Measurements from ENCODE around the gene ZNF326.

DNA sequence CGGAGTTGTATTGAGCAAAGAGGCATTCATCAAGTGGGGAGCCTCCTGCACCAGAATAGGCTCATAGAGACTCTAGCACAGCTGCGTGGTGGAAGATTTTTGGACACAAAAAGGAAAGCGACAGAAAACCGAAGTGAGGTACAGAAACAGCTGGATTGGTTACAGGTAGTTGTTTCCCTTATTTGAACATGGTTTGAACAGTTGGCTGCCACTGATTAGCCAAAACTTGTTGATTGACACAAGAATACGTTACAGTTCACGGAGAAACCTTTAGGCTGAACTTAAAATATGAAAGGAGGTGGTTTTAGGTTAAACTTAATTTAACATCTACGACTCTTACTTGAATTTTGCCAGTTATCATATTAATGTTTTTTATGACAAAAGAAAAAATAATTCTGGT is 89.1 kb downstream of the ZNF326 start:
- TF ChIP-seq SMC3 (IDR thresholded peaks at IDR 0.05; ENCODE audit: low read depth, low read length), result no peak
- TF ChIP-seq, protein P1, sequence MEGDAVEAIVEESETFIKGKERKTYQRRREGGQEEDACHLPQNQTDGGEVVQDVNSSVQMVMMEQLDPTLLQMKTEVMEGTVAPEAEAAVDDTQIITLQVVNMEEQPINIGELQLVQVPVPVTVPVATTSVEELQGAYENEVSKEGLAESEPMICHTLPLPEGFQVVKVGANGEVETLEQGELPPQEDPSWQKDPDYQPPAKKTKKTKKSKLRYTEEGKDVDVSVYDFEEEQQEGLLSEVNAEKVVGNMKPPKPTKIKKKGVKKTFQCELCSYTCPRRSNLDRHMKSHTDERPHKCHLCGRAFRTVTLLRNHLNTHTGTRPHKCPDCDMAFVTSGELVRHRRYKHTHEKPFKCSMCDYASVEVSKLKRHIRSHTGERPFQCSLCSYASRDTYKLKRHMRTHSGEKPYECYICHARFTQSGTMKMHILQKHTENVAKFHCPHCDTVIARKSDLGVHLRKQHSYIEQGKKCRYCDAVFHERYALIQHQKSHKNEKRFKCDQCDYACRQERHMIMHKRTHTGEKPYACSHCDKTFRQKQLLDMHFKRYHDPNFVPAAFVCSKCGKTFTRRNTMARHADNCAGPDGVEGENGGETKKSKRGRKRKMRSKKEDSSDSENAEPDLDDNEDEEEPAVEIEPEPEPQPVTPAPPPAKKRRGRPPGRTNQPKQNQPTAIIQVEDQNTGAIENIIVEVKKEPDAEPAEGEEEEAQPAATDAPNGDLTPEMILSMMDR (conservative IDR thresholded peaks at IDR 0.05; ENCODE audit: low read depth, low read length), result no peak
- TF ChIP-seq POLR2A (IDR thresholded peaks at IDR 0.05; ENCODE audit: low read depth, low read length), result no peak
- no peak for TF ChIP-seq RFX5 (IDR thresholded peaks at IDR 0.05; ENCODE audit: low read depth, low read length)
- TF ChIP-seq BHLHE40 (IDR thresholded peaks at IDR 0.05; ENCODE audit: low read depth, low read length), result no peak
- TF ChIP-seq FOS (IDR thresholded peaks at IDR 0.05; ENCODE audit: low read depth, low read length), result no peak
- no peak for TF ChIP-seq CEBPB (IDR thresholded peaks at IDR 0.05; ENCODE audit: low read depth, low read length)
- TF ChIP-seq, protein P2, sequence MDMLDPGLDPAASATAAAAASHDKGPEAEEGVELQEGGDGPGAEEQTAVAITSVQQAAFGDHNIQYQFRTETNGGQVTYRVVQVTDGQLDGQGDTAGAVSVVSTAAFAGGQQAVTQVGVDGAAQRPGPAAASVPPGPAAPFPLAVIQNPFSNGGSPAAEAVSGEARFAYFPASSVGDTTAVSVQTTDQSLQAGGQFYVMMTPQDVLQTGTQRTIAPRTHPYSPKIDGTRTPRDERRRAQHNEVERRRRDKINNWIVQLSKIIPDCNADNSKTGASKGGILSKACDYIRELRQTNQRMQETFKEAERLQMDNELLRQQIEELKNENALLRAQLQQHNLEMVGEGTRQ (IDR thresholded peaks at IDR 0.05; ENCODE audit: low read depth, low read length), result no peak
- no peak for TF ChIP-seq RCOR1 (IDR thresholded peaks at IDR 0.05; ENCODE audit: insufficient replicate concordance, low read length)
- no peak for TF ChIP-seq CHD1 (IDR thresholded peaks at IDR 0.05; ENCODE audit: low read depth, low read length)
- no peak for TF ChIP-seq MAZ (IDR thresholded peaks at IDR 0.05; ENCODE audit: borderline replicate concordance, low read depth, low read length)
